Activated T-helper 1 cell treated with Interleukin-2 at 50 U/mL for 16 hours (primary cell): ENCODE measurements around the gene FYCO1.
"Not testable (repeated sequence)": the region's sequence is repeated elsewhere in the genome, so short reads cannot be mapped to it uniquely, and the experiment has no call there.

Experiments used
- DNase-seq: peaks from one replicate; pipeline ENCODE4 v3.0.0-alpha.2; 2020; ENCODE audit warnings: low read depth

FYCO1 gene

DNA sequence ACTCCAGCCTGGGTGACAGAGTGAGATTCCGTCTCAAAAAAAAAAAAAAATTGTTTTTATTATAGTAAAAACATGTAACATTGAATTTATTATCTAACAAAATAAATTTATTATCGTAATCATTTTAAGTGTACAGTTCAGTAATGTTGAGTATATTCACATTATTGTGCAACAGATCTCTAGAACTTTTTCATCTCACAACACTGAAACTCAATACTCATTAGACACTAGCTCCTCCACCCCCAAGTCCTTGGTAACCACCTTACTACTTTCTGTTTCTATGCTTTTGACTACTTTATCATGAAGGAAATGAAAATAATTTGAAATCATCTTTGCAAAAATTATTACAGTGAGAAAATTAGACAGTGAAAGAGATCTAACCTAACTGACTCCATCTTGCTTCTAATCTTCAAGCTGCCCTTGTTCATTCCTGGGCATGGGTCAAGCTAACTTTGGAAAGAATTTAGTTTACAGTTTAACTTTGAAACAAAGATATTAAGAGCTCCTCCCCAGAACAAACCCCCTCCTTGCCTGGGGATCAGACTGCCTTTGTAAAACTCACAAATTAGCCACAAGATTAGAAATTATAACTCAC, 15.0 kb upstream of the FYCO1 start:
- no peak for DNase-seq

GRCh38 chr3:46008058-46008457, 12.4 kb upstream of the FYCO1 start:
- no peak for DNase-seq

DNA sequence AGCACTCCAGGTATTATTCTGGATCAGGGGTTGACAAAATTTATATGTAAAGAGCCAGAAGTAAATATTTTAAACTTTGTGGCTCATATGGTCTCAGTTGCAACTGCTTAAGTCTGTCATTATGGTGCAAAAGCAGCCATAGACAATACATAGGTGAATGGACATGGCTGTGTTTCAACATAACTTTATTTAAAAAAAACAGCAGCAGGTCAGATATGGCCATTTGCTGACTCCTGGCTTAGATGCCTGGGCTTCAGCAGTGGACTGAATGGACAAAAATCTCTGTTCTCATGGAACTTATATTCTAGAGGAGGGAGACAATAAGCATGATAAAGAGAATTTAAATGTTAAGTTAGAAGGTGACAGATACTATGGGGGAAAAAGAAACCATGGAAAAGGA, 11.7 kb upstream of the FYCO1 start:
- no peak for DNase-seq

GRCh38 chr3:46006238-46007032, 10.8 kb upstream of the FYCO1 start:
- no peak for DNase-seq

DNA sequence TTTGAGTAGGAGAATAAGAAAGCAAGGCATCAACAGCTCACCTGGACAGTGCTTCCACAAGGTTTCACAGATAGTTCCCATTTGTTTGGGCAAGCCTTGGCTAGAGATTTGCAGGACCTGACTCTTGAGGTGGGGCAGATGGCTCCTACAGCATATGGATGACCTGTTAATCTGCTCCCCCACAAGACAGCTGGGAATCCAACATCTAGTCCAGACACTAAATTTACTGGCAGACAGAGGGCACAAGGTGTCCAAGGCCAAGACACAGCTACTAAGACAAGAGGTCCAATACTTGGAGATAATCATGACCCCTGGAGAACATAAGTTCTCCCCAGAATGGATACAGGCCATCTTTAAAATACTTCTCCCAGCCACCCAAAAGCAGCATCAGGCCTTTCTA, 8.1 kb upstream of the FYCO1 start:
- not testable (repeated sequence) for DNase-seq

- DNase-seq = no peak
These were observed 5.6 kb upstream of the FYCO1 start for GRCh38 chr3:46001178-46001577.

GRCh38 chr3:45997942-45998341, 2.3 kb upstream of the FYCO1 start:
- no peak for DNase-seq

GRCh38 chr3:45997499-45997898, 1.9 kb upstream of the FYCO1 start:
- not testable (repeated sequence) for DNase-seq

GRCh38 chr3:45994419-45995235, 997 bp downstream of the FYCO1 start:
- DNase-seq = peak; percentile 30

GRCh38 chr3:45993421-45994027, 2.1 kb downstream of the FYCO1 start:
- peak; percentile 12 for DNase-seq

DNA sequence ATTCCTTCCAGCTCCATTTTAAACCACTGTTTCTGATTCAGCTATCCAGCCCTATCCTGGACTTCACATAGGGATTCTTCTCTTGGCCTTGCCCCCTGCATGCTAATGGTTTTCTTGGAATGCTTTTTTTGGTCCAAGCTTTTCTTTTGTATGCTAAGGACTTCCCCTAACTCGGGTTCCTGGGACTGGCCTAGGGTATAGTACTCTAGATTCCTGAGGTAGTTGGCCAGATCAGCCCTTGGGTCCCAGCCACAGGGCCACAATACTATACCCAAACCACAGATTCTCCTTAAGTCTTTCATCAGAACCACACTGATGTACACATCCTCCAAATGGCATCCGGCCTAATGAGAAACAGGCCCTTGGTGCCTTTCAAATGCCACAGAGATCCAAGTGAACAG, 2.8 kb downstream of the FYCO1 start:
- DNase-seq = no peak

DNA sequence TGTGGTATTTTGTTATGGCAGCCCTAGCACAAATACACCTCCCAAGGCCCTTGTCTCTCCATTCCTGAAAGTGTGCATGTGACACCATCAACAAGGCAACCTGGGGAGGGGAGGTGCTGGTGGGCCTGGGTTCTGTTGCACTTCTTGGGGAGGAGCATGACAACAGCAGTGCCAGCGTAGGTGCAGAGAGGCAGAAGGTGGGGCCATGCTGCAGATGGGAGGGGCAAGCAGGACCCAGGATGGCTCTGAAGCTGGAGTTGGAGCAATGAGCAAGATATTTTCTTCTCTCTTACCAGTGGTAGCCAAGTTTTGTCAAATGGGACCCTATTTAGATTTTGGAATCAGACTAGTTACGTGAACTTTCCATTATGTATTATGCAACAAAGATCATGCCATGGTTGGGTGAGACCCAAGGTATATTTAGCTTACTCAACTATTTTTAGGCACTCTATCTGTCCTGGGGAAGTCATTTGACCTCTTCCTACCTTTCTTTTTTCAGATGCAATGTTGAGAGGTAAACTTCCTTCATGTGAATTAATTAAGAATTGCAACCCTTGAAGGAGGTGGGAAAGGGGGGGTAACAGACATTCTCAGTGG, 3.4 kb downstream of the FYCO1 start:
- DNase-seq = no peak

DNA sequence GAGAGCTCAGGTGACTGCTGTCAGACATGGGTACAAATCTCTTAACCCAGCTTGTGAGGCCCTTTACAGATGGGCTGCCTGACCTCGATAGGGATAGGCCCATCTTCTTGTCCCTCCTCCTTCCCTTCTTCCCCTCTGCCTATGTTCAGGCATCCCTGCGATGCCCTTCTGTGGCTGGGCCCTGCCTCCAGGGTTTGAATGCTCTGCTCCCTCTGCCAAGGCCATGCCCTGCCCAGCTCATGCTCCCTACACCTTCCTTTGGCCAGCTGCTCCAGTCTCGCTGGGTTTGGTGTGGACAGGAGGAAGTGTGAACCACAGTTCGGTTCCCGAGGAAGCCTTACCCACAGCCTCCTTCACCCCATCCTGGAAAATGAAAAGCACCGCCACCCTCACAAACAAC, 4.3 kb downstream of the FYCO1 start:
- DNase-seq = no peak

- DNase-seq = no peak
These were observed 5.4 kb downstream of the FYCO1 start for GRCh38 chr3:45990181-45990580.

DNA sequence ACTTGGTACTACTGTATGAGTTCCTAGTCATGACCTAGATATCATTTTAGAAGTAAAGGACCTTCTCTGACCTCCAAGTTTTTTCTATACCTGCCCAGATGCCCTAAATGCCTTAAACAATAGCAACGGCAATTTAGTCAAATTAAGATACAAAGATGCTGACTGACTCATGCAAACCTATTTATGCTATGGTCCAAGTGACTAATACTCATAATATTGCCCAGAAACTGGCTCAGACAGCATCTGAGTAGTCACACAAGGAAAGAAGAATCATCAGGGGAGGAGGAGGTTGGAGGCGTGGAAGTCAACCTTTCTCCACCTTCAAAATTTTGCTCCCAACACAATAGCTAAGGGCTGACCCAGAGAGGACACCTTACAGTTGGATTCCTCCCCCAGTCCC, 6.8 kb downstream of the FYCO1 start:
- no peak for DNase-seq

DNA sequence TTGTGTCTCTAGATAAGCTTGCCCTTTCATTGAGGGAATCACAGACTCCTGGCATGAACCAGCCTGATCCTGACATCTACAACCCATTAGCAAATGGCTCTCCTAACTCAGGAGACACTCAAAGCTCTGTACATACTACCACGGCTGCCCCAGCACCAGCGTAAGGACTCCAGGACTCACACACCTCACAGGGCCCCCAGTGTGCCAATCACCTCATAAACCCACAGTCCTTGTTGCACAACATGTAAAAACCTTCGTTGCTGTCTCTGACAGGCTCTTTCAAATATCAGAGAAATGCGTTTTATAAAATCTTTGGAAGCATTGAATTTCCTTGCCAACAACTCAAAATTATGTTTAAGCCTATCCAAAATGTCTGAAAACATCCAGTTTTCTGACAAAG, 7.3 kb downstream of the FYCO1 start:
- no peak for DNase-seq

GRCh38 chr3:45987368-45988291, 8.0 kb downstream of the FYCO1 start:
- DNase-seq = no peak

DNA sequence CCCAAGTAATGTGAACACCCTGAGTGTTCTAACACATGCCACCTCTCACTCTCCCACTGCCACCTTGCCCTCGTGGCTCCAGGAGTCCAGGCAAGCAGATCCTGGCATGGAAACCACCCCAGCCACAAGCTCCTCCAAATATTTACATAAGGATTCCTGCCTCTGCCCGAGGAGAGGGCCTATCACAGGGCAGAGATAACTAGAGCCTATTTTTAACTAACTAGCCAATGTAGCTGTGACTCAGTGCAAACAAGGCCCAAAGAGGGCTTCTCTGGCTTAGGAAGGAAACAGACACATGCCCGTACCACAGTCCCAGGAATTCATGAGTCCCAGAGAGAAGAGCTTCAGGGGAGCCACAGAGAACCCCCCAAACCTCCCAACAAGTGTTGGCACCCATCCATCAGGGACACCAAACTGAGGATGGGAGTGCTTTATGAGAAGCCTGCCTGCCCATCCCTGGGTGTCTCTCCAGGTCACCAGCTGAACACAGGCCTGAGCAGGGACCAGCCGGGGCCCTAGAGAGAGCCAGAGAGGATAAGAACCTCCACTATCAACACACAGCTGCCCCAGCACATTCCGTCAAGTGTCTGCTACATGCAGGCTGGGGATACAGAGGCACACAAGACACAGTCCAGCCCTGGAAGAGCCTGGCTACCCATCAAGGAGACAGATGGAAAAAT, 9.2 kb downstream of the FYCO1 start:
- no peak for DNase-seq

DNA sequence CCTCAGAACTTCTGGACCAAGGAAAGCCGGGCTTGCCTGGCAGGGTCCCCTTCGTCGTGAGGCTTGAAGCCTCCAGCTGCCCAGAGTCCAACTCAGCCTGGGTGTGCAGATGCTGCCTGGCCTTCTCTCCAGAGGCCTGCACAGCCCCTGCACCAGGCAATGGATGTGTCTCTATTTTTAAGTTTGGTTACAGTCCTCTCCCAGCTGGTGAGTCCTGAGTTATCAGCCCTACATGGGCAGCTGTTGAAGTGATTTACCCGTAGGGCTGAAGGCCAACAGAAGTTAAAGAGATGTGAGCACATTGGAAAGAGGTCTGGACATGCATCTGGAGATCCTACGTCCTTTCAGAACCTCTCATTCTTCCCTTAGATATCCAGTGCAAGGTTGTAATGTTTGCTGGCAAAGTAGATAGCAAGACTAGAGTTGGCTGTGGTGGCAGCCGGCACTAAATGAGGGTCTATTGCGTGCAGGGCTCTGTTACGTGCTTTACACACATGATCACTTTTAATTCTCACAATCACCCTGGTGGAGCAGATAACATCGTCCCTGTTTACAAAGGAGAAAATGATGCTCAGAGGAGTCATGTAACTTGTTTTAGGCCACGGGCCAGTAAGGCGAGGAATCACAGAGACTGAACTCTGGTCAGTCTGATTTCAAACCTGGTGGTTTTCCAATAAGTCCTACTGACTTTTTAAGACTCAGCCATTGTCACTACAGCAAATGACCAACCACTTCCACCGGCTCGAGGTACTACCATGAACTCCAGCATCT, 9.9 kb downstream of the FYCO1 start:
- no peak for DNase-seq
